ENCODE results near the gene CTSD. TPM values are rescaled to one million over a fixed set of nuclear protein-coding genes. Genes with fewer than 3 reads are reported as not detected.
A peak's percentile ranks its signal among the peaks of the same experiment; 100 is the strongest.

Gene CTSD
- total RNA-seq, 2 donors from 2014 or later = 427 to 1,049 TPM

DNA sequence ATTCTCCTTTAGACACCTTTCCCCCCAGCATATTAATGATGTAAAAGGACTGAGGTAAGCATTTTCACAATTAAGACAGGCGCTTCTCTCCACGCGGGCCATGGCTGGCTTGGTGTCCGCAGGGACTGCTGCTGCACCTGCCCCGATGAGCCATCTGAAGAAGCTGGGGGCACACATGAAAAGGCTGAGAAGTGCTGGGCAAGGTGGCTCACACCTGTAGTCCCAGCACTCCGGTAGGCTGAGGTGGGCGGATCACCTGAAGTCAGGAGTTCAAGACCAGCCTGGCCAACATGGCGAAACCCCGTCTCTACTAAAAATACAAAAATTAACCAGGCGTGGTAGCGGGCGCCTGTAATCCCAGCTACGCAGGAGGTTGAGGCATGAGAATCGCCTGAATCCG, 45.4 kb downstream of the CTSD start:
- Histone ChIP-seq H3K4me1 (ENCODE audit: control insufficient read depth in 1 of 2, low read depth in 2 of 2) (peaks cover 0 to 19% of the 10 kb centered on the region in 2 donors), H3K27me3 (replicated peaks; ENCODE audit: insufficient read depth) (no peaks in the 10 kb centered on the region), H3K27ac (peak overlapping the region; percentile 13 to 53), H3K9me3 (no peaks in the 10 kb centered on the region), H3K4me3 (no peak overlapping the region), H3K36me3 (no peaks in the 10 kb centered on the region)
- no peak for DNase-seq (ENCODE audit: low spot score)
- TF ChIP-seq, protein P1, sequence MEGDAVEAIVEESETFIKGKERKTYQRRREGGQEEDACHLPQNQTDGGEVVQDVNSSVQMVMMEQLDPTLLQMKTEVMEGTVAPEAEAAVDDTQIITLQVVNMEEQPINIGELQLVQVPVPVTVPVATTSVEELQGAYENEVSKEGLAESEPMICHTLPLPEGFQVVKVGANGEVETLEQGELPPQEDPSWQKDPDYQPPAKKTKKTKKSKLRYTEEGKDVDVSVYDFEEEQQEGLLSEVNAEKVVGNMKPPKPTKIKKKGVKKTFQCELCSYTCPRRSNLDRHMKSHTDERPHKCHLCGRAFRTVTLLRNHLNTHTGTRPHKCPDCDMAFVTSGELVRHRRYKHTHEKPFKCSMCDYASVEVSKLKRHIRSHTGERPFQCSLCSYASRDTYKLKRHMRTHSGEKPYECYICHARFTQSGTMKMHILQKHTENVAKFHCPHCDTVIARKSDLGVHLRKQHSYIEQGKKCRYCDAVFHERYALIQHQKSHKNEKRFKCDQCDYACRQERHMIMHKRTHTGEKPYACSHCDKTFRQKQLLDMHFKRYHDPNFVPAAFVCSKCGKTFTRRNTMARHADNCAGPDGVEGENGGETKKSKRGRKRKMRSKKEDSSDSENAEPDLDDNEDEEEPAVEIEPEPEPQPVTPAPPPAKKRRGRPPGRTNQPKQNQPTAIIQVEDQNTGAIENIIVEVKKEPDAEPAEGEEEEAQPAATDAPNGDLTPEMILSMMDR (IDR thresholded peaks at IDR 0.05) = no peak
- no peak for ATAC-seq (ENCODE audit: insufficient number of reproducible peaks, low FRiP score, low read depth)

DNA sequence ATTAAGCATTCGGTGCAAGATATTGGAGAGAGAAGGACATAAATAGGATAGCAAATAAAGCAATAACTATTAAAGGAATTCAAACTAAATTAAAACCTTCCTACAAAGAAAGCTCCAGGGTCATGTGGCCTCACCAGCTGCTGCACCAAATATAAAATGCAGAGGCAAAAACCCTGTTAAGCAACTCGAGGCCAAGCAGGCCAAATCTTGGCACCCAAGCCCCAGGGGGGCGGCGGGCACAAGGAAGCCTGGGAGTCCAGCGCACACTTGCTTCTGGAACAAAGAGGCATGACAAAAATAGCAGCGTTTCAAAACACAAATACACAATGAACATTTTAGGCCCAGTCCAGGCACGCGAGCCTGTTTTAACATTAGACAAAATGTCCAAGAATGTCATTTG, 46.0 kb downstream of the CTSD start:
- TF ChIP-seq, protein P1 (IDR thresholded peaks at IDR 0.05) = no peak
- no peak for ATAC-seq (ENCODE audit: insufficient number of reproducible peaks, low FRiP score, low read depth)
- Histone ChIP-seq H3K36me3 (no peaks in the 10 kb centered on the region), H3K4me1 (ENCODE audit: control insufficient read depth in 1 of 2, low read depth in 2 of 2) (peaks cover 0 to 19% of the 10 kb centered on the region in 2 donors), H3K27ac (peak overlapping the region in 1 of 2 donors; percentile 13), H3K27me3 (replicated peaks; ENCODE audit: insufficient read depth) (no peaks in the 10 kb centered on the region), H3K4me3 (no peak overlapping the region), H3K9me3 (no peaks in the 10 kb centered on the region)
- DNase-seq (ENCODE audit: low spot score) = no peak

DNA sequence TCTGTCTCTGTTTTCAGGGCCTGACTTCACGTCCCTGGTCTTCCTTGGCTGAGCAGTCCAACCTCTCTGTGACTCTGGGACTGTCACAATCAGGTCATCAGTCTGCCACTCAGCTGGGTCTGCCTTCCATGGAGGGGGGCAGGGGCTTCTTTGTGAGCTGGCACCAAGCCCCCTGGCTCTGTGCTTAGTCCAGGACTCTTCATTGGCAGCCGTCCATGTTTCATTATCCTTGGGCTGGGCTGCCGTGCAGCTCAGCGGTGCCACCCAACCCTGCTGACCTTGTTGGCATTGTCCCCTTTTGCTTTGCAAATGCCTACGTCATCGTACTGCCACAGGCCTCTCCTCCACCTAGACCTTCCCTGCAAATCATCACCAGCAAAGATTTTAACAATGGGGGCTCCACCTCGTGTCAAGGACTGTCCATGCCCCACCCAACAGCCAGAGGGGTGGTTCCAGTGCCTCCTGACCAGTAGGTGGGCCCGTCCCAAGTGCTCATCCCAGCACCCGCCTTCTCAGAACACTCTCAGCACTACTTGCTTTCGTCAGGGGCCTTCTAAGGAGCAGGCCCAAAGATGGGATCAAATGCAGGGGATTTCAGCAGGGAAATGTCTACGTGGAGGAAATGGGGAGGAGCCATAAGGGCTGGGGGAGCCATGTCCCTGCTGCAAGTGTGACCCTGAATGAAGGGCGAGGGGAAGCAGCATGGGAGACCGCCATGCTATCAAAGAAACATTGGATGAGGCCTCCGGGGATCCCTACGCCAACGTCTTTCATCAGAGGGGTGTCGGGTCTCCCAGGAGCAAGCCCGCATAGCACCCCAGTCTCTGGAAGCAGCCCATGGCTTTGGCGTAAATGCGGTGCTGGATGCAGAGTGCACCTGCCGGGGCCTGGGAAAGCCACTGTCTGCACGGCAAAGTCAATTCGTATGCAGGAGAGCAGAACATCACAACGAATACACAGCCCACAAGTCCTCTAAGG, 48.5 kb downstream of the CTSD start:
- no peak for DNase-seq (ENCODE audit: low spot score)
- Histone ChIP-seq H3K4me3 (no peak overlapping the region), H3K36me3 (no peaks in the 10 kb centered on the region), H3K9me3 (no peaks in the 10 kb centered on the region), H3K4me1 (ENCODE audit: control insufficient read depth in 1 of 2, low read depth in 2 of 2) (peaks cover 0 to 19% of the 10 kb centered on the region in 2 donors), H3K27me3 (replicated peaks; ENCODE audit: insufficient read depth) (no peaks in the 10 kb centered on the region), H3K27ac (no peak overlapping the region)
- ATAC-seq (ENCODE audit: insufficient number of reproducible peaks, low FRiP score, low read depth) = no peak
- TF ChIP-seq, protein P1 (IDR thresholded peaks at IDR 0.05) = no peak

DNA sequence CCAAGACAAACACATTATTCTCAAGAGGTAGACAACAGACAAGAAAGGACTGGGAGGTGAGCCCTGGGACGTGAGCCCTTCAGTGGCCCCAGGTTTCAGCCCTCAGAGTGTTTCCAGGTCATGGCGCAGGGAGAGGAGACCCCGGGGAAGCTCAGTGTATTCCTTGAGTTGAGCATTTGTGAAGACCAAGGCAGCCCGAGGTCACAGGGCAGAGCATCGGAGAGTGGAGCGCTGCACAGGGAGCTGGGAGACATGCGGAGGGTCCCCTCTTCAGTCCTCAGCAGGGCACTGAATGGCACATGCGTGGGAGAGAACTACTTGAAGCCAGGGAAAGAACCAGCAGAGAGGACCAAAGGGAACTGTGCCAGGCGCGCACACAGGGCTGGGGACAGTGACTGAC, 55.0 kb downstream of the CTSD start:
- peaks cover 0 to 11% of the 10 kb centered on the region in 2 donors for H3K4me1 ChIP-seq (ENCODE audit: control insufficient read depth in 1 of 2, low read depth in 2 of 2)
- H3K36me3 ChIP-seq = no peaks in the 10 kb centered on the region
- H3K4me3 ChIP-seq = no peak overlapping the region
- H3K27me3 ChIP-seq (replicated peaks; ENCODE audit: insufficient read depth) = no peaks in the 10 kb centered on the region
- no peaks in the 10 kb centered on the region for H3K9me3 ChIP-seq
- DNase-seq (ENCODE audit: low spot score) (no peak), ATAC-seq (ENCODE audit: insufficient number of reproducible peaks, low FRiP score, low read depth) (no peak)
- TF ChIP-seq, protein P1 (IDR thresholded peaks at IDR 0.05) = no peak
- H3K27ac ChIP-seq = no peak overlapping the region

GRCh38 chr11:1707751-1708150, 56.0 kb downstream of the CTSD start:
- TF ChIP-seq, protein P1 (IDR thresholded peaks at IDR 0.05) = no peak
- ATAC-seq (ENCODE audit: insufficient number of reproducible peaks, low FRiP score, low read depth) (no peak), DNase-seq (ENCODE audit: low spot score) (no peak)
- Histone ChIP-seq H3K4me3 (no peak overlapping the region), H3K4me1 (ENCODE audit: control insufficient read depth in 1 of 2, low read depth in 2 of 2) (peaks cover 0 to 11% of the 10 kb centered on the region in 2 donors), H3K27me3 (replicated peaks; ENCODE audit: insufficient read depth) (no peaks in the 10 kb centered on the region), H3K9me3 (no peaks in the 10 kb centered on the region), H3K27ac (no peak overlapping the region), H3K36me3 (no peaks in the 10 kb centered on the region)
